Glutamatergic neuron (in vitro differentiated cells): ENCODE results near the gene EYS. TPM values are rescaled to one million over a fixed set of nuclear protein-coding genes. Genes with fewer than 3 reads are reported as not detected.

ENCODE experiments used
- DNase-seq: peaks from one replicate; pipeline ENCODE4 v3.0.0; 2022
- H3K27ac Mint-ChIP-seq: one replicate; pipeline ENCODE4 v1.8.0; 2020; ENCODE audit warnings: mild to moderate bottlenecking, mixed read lengths, inconsistent platforms; ENCODE audit not compliant: unreplicated experiment
- H3K27me3 Mint-ChIP-seq: one replicate; pipeline ENCODE4 v1.8.0; 2020; ENCODE audit warnings: mild to moderate bottlenecking, moderate library complexity, mixed read lengths, inconsistent platforms; ENCODE audit not compliant: unreplicated experiment
- H3K36me3 Mint-ChIP-seq: one replicate; pipeline ENCODE4 v1.8.0; 2020; ENCODE audit warnings: mild to moderate bottlenecking, mixed read lengths, inconsistent platforms; ENCODE audit not compliant: unreplicated experiment
- H3K4me1 Mint-ChIP-seq: one replicate; pipeline ENCODE4 v1.8.0; 2020; ENCODE audit warnings: mild to moderate bottlenecking, low read depth, mixed read lengths, inconsistent platforms; ENCODE audit not compliant: unreplicated experiment
- H3K4me3 Mint-ChIP-seq: one replicate; pipeline ENCODE4 v1.8.0; 2020; ENCODE audit warnings: mild to moderate bottlenecking, mixed read lengths, inconsistent platforms; ENCODE audit not compliant: unreplicated experiment
- H3K9me3 Mint-ChIP-seq: one replicate; pipeline ENCODE4 v1.8.0; 2020; ENCODE audit warnings: mild to moderate bottlenecking, moderate library complexity, mixed read lengths, inconsistent platforms; ENCODE audit not compliant: unreplicated experiment
- CTCF ChIP-seq: fragments of 200-600 bp; sonication (generic); IDR thresholded peaks from one replicate; pipeline ENCODE4 v1.5.0; 2021; ENCODE audit not compliant: partially characterized antibody, unreplicated experiment
- total RNA-seq: library from RNA; stranded (reverse); fragmentation: NEBNext Ultra II Directional; extraction: Animal tissue kit (Norgen Biotek cat#: 25700); gene quantifications from one replicate; pipeline ENCODE4 v1.2.1, GENCODE V29; 2021; ENCODE audit not compliant: unreplicated experiment

Gene EYS
- total RNA-seq, 1 donor from 2014 or later = 13.2 TPM

GRCh38 chr6:63783096-63783495 lies 1923.9 kb downstream of the EYS start:
- no peak for DNase-seq
- Mint-ChIP-seq H3K4me1 (no peaks in the 10 kb centered on the region), H3K27ac (no peak overlapping the region), H3K27me3 (no peaks in the 10 kb centered on the region), H3K9me3 (peaks cover 1% of the 10 kb centered on the region), H3K36me3 (no peaks in the 10 kb centered on the region), H3K4me3 (no peak overlapping the region)
- no peak for TF ChIP-seq CTCF

- no peaks in the 10 kb centered on the region for H3K9me3 Mint-ChIP-seq
These were observed 1932.1 kb downstream of the EYS start for GRCh38 chr6:63774961-63775360.

GRCh38 chr6:63773200-63773599 lies 1933.8 kb downstream of the EYS start:
- no peak overlapping the region for H3K27ac Mint-ChIP-seq
- H3K36me3 Mint-ChIP-seq = no peaks in the 10 kb centered on the region
- TF ChIP-seq CTCF = no peak
- H3K4me3 Mint-ChIP-seq = no peak overlapping the region
- H3K9me3 Mint-ChIP-seq = no peaks in the 10 kb centered on the region
- H3K4me1 Mint-ChIP-seq = no peaks in the 10 kb centered on the region
- DNase-seq = no peak
- no peaks in the 10 kb centered on the region for H3K27me3 Mint-ChIP-seq

More at GRCh38 chr6:63774961-63775360, 1932.1 kb downstream of the EYS start:
- Mint-ChIP-seq H3K4me3 (no peak overlapping the region), H3K27me3 (no peaks in the 10 kb centered on the region), H3K36me3 (no peaks in the 10 kb centered on the region), H3K4me1 (no peaks in the 10 kb centered on the region), H3K27ac (no peak overlapping the region)
- TF ChIP-seq CTCF = no peak
- DNase-seq = no peak

DNA sequence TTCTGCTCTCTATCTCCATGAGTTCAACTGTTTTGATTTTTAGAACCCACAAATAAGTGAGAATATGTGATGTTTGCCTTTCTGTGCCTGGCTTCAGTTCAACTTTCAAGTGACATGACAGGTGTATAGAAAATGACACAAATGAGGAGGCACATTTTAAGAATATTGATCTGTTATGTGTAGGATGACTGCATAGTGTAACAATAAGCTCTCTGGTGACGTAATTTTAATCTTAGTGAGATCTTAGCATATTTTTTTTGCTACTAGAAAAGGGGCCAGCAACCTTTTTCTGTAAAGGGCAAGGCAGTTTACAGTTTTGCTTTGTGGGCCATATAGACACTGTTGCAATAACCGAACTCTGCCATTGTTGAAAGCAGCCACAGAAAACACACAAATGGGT lies 1941.2 kb downstream of the EYS start:
- Mint-ChIP-seq H3K4me1 (no peaks in the 10 kb centered on the region), H3K4me3 (no peak overlapping the region), H3K36me3 (no peaks in the 10 kb centered on the region), H3K9me3 (no peaks in the 10 kb centered on the region), H3K27me3 (no peaks in the 10 kb centered on the region), H3K27ac (no peak overlapping the region)
- no peak for TF ChIP-seq CTCF
- no peak for DNase-seq

DNA sequence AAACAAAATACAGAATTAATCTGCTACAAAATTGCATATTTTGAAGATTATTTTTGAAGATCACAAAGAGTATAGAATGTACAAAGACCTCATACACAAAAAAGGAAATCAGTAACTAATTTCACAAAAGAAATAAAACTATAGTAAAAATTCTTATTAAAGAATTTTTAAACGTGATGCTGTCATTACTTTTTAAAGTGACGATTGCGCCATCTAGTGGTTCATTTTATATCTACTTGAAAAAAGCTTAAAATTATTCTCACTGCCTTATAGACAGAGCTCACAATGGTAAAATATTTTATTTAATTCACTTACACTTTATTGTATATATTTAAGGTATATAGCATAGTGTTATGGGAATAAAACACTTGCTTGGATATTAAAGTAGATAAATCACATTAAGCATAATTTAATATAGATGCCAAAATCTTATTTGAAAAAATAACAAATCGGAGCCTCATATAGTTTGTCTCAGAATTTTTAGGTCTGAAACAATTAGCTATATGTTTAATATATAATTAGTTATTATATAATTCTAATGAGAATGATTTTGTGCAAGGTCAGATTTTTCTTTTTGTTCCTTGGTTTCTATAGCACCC lies 1942.6 kb downstream of the EYS start:
- Mint-ChIP-seq H3K27me3 (no peaks in the 10 kb centered on the region), H3K36me3 (no peaks in the 10 kb centered on the region), H3K9me3 (no peaks in the 10 kb centered on the region), H3K27ac (no peak overlapping the region), H3K4me3 (no peak overlapping the region), H3K4me1 (no peaks in the 10 kb centered on the region)
- TF ChIP-seq CTCF = peak; percentile 94
- DNase-seq = no peak
